Raji (cell line): ENCODE data around the gene NFYC.

Experiments
- POLR2A ChIP-seq: IDR thresholded peaks from 2 replicates; pipeline ENCODE4 v1.6.1; 2011; ENCODE audit warnings: low read depth, low read length, control low read depth; ENCODE audit not compliant: insufficient read depth

The NFYC gene

GRCh38 chr1:40770296-40771070 is 79.0 kb downstream of the NFYC start:
- TF ChIP-seq POLR2A, result no peak

- no peak for TF ChIP-seq POLR2A
These were observed 80.8 kb downstream of the NFYC start for GRCh38 chr1:40772146-40772955.

DNA sequence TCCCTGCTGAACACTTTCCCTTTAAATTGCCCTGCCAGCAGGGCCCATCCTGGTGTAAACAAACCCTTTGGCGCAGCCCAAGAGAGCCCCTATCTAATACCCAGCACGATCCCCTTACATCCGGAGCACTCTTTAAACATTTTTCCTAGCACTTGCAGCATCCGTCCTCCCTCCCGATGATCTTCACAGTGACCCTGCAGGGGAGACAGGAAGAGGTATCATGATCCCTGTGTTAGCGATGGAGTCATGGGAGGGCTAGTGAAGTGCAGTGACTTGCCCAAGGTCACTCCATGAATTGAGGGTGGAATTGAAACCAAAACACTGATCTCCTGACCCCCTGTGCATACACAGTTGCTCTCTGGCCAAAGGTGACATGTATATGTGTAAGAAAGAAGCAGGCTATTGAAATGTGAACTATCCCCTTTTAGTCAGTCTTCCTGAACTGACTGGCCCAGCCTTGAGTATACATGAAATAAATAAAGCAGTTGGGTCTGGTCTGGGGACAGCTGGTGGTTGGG is 82.3 kb downstream of the NFYC start:
- no peak for TF ChIP-seq POLR2A

- TF ChIP-seq POLR2A, result no peak
These were observed 82.9 kb downstream of the NFYC start for GRCh38 chr1:40774266-40774998.

- TF ChIP-seq POLR2A, result no peak
These were observed 85.0 kb downstream of the NFYC start for GRCh38 chr1:40776236-40777072.

DNA sequence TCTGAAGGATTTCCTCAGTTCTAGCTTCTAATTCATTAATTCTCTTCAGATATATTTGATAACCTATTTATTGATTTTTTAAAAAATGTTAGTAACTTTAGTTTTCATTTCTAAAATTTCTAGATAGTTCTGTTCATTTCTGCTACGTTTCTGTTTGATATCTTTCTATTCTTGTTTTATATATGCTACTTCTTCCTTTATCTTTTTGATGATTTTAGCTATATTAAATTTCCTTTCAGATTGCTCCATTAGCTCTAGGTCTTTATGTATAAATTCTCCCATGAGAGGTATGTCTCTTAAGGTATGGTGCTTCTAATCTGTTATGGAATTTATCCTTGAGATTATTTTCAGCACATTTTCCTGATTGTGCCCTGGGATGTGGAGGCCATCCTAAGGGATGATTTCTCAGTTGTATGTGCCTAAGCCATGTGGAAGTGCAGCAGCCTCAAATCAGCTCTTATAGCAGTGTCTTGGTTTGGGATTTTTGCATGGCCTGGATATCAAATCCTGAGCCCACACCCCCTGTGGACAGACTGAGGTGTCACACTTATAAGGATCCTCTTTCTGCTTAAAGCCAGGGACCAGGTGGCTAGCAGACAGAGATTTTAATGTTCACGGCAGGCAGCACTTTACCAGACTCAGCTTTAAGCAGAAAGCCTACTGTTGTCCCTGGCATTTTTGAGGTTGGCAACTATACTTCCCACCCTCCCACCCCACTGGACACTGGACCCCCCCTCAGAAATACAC is 85.9 kb downstream of the NFYC start:
- TF ChIP-seq POLR2A, result no peak

DNA sequence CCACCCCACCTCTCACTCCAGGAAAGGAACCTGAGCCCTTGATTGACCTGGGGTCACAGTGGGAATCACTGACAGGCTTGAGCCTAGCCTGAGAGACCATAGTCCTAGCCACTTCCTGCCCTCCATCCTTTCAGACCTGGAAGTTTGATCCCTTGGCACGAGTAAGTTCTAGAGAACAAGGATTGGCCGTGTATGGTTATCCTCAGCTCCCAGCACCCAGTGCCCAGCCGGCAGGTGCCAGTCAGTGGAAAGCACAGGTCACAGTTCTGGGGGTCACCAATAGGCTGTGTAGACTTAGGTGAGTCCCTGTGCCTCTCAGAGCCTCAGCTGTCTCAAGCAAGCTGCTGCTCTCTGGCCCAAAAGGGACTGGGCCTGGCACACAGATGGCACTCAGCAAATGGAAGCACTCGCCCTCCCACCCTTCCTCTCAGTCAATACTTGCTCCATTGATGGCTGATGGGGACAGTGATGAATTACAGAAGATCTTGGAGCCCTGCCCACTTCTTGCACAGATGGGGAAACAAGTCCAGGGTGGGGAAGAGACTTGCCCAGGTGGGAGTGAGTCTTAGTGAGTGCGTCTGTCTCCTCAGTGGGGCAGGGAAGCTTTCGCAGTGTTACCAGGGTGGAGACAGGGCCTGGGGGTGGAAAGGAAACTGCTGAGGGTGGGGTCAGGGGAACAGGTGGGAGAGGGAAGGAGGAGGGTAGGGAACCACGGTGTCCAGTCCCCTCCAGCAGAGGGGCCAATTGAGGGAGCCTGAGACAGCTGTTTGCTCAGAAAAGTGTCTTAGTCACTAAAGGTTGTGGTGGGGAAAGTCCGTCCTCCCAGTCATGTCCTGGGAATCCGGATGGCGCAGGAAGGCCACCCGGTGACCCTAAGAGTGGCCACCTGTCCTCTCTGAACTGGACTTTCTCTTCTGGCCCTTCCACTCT is 89.4 kb downstream of the NFYC start:
- no peak for TF ChIP-seq POLR2A

GRCh38 chr1:40781608-40781971 is 90.1 kb downstream of the NFYC start:
- no peak for TF ChIP-seq POLR2A

DNA sequence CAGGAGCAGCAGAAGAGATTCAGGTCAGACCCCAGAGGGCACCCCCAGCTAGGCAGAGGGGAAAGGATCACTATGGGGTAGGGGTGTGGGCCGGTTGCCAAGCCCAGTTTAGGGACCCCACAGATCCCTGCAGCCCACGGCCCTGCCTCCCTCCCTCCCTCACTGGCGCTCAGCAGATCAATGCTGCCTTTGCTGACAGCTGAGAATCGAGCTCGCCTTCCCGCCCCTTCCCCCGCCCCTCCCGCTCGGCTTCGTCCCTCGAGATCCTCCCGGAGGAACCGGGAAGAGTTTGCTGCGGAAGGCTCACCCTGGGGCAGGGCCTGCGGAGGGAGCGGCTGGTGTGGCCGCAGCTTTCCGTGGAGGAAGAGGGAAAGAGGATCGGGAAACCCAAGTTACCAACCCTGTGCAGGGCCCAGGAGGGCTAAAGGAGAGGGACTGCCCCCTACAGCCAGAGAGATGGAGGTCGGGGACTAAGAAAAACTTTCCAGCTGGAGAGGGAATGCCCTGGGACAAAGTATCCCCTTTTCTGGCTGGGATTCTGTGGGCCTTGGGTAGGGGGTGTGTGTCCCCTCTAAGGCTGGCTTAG is 91.0 kb downstream of the NFYC start:
- TF ChIP-seq POLR2A, result no peak

DNA sequence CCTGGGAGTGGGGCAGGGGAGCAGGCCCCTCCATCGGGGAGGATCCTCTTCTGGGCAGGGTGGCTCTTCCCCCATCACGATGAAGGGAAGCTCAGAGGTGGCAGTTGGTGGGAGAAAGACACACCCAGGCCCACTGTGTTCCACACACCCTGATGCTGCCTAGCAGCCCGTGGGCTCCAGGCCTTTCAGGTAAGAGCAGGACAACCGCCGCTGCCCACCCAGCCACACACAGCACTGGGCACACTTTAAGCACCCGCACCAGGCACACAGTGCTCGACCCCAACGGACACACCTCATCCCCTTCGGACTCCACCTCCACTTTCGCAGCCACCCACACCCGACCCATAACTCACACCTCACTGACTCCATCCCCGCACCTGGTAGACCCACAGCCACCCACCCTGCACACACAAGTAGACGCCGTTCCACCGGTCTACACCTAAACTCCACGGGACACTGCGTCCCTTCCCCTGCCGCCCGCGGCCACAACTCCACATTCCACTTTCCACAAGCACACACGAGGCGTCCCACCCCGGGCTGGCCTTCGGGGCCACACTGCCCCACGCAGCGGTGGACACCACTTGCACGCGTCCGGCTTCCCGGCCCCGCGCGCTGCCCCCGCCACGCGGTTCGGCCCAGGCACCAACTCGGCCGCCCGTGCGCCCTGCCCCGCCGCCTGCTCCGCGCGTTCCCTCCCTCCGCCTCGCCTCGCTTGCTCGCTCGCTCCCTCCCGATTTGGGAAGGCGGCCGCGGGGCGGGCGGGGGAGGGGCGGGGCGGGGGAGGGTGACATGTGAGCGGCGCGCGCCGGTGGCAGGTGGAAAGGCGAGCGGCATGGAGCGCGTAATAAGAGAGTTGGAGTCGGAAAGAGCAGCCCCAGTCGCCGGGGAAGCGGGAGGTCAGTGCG is 91.7 kb downstream of the NFYC start, which contains the start of gene KCNQ4:
KCNQ4 (plus strand) TSS at position 787 of the 905 bp plus-strand sequence. CDS start 307 bp downstream, outside the sequence.
- no peak for TF ChIP-seq POLR2A

DNA sequence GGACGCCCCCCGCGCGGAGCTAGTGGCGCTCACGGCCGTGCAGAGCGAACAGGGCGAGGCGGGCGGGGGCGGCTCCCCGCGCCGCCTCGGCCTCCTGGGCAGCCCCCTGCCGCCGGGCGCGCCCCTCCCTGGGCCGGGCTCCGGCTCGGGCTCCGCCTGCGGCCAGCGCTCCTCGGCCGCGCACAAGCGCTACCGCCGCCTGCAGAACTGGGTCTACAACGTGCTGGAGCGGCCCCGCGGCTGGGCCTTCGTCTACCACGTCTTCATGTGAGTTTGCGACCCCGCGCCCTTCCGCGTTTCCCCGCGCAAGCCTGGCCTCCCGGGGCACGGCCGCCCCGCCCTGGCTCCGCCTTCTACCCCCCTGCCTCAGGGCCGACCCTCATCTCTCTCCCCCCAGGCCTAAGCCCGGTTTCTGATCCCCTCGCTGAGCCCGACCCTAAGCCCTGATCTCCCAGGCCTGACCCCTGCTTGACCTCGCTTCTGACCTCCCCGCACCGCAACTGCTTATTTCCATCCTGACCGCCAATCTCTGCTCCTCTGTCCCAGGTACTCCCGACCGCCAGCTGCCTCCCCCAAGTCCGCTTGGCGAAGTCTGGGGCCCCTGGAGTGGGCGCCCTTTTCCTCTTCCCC is 92.8 kb downstream of the NFYC start:
- no peak for TF ChIP-seq POLR2A
